Limb (tissue), 2 donors: ENCODE results near the gene DLGAP1.
"Not testable (repeated sequence)": the region's sequence is repeated elsewhere in the genome, so short reads cannot be mapped to it uniquely, and the experiment has no call there.

Experiments used
- DNase-seq, 2 donors: peaks; one replicate each; pipeline ENCODE4 v3.0.0-alpha.2; 2016; ENCODE audit errors: extremely low spot score in 2 of 2

The DLGAP1 gene

DNA sequence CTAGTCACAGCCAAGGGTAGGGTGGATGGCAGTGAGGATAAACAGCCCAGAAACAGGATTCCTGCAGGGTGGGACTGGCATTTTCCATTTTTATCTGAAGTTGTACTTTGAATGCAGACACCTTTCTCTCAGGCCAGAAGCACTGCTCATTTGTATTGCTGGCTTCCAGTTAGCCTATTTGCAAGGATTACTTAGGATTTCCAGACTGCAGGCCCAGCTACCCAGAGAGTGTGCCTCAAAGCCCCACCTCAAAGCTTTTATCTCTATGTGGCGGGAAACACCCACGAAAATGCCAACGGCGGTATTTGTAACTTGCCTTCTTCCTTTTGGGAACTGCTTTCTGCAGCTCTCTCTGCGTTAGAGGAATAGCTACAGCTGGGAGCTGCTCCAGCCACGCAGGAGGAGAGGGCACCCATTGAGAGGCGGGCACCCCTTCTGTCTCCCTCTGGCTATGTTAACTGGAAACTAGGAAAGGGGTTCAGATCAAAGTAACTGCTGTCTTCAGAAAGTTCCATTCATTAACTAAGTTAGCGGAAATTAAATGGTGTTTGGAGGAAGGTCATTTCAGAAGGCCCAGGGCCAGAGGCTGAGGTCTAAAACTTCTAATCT is 860.2 kb downstream of the DLGAP1 start:
- DNase-seq, result no peak

GRCh38 chr18:3593904-3594759 is 861.0 kb downstream of the DLGAP1 start:
- peak; percentile 92 to 95 for DNase-seq

GRCh38 chr18:3593381-3593903 is 861.7 kb downstream of the DLGAP1 start:
- DNase-seq, result no peak

DNA sequence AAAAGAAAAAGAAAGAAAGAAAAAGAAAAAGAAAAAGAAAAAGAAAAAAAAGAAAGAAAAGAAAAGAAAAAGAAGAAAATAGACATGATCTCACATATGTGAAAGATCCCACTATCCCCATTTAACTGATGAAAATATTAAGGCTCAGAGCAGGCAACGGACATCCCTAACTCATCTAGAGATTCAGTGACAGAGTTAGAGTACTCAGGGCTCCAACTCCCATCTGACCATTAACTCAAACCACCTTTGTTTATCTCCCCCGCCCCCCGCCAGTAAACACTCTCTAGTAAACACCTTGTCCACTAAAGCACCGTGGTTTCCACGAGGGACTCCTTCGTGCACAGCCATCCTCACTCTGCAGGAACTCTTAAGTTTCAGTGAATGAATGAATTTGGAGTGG is 862.2 kb downstream of the DLGAP1 start:
- no peak for DNase-seq

DNA sequence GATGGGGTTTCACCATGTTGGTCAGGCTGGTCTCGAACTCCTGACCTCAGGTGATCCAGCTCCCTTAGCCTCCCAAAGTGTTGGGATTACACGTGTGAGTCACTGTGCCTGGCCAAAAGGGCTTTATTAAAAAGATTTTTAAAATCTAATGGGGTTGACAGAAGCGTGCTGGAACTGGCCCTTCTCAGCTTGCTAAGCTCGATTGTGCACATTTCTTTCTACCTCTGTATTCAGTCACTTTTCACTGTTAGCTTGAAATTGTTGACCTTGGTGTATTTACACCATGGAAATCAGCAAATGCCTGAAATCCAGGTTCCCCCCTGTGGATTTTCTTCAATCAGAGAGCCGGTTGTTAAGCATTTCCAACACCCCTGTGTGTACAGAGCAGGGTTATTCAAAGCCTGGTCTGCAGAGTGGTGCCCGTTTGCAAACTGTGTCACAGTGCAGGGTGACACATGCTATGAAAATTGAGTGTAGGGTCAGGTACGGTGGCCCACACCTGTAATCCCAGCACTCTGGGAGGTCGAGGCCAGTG is 864.9 kb downstream of the DLGAP1 start:
- DNase-seq, result no peak

DNA sequence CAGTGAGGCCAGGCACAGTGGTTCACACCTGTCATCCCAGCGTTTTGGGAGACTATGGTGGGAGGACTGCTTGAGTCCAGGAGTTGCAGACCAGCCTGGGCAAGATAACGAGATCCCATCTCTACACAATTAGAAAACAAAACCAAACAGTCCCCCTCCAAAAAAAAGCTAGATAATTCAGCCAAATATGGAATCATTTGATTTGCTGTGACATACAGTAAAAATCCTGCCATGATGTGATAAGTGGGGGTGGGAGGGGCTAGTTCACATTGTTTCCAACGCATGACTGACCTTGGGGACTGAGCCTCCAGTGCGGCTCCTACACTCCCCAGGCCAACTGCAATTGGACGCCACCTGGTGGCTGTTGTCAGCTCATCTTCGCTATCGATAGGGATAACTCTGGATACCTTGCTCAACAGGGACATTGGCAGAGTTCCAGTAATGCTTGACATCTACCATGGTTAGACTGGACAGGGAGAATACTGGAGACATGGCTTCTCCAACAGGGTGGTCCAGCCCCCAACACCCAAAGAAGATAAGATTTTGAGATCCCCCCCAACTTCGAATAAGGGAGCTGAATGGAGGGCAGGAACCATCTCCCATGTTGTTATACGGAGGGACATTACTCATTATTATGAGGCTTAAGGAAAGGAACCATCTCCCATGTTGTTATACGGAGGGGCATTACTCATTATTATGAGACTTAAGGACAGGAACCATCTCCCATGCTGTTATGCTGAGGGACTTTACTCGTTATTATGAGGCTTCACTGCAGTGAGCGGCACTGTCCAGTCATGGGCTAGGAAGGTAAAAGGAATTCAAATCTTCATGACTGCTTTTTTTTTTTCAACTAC is 869.2 kb downstream of the DLGAP1 start:
- peak; percentile 48 to 71 for DNase-seq

DNA sequence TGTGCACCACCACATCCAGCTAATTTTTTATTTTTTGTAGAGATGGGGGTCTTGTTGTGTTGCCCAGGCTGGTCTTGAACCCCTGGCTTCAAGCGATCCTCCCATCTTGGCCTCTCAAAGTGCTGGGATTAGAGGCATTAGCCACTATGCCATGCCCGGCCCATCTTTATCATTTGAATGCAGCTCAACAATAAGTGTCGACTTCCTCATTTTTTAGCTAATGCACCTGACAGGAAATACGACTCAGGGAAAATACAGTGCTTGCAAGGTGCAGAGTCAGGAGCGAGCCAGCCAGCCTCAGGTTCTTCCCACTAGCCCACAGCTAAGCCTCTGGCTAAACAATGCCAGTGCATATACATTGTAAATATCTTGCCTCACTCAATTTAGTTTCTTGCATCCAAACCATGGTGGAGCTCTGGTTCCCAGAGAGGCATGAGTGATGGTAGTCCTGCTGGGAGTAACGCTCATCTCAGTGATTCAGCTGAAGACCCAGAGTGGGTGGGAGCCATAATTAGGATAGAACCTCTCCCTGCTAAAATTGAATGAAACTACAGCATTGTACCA is 870.1 kb downstream of the DLGAP1 start:
- no peak for DNase-seq

- no peak for DNase-seq
Measured at GRCh38 chr18:3584266-3584861, 870.7 kb downstream of the DLGAP1 start.

DNA sequence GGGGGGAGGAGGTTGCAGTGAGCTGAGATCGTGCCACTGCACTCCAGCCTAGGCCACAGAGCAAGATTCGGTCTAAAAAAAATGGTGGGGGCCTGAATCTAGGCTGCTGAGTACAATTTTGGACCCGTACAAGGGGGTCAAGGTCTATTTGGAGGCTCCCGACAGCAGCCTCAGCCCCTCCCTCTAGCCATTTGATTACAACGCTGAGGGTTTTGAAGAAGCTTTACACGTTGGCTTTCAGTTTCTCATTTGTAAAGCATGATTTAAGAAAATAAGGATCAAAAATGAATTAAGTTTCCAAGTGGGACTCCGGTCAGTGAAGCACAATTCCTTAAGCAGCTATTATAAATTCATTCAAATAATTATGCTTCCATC is 871.2 kb downstream of the DLGAP1 start:
- no peak for DNase-seq

- not testable (repeated sequence) for DNase-seq
Measured at GRCh38 chr18:3583106-3583872, 871.8 kb downstream of the DLGAP1 start.

GRCh38 chr18:3581890-3582289 is 873.2 kb downstream of the DLGAP1 start:
- no peak for DNase-seq

DNA sequence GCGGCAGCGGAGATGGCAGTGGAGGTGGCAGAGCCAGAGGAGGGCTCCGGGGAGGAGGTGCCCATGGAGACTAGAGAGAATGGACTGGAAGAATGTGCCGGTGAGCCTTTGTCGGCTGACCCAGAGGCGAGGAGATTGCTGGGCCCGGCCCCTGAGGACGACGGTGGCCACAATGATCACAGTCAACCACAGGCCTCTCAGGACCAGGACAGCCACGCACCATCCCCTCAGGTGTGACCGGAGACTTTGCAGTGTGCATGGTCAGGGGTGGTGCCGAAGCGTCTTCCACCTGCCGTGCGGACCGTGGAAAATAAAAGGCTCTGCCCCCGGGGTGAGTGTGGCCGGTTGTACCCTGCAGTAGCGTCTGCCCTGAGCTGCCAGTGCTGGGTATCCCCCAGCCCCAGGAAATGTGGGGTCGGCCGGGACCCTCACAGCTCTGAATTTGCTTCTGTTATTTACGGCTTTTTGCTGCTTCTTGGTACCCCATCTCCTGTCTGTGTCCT is 874.5 kb downstream of the DLGAP1 start:
- DNase-seq, result not testable (repeated sequence)

GRCh38 chr18:3579701-3580100 is 875.4 kb downstream of the DLGAP1 start:
- no peak for DNase-seq

- DNase-seq, result no peak
Measured at GRCh38 chr18:3578621-3579020, 876.5 kb downstream of the DLGAP1 start.

DNA sequence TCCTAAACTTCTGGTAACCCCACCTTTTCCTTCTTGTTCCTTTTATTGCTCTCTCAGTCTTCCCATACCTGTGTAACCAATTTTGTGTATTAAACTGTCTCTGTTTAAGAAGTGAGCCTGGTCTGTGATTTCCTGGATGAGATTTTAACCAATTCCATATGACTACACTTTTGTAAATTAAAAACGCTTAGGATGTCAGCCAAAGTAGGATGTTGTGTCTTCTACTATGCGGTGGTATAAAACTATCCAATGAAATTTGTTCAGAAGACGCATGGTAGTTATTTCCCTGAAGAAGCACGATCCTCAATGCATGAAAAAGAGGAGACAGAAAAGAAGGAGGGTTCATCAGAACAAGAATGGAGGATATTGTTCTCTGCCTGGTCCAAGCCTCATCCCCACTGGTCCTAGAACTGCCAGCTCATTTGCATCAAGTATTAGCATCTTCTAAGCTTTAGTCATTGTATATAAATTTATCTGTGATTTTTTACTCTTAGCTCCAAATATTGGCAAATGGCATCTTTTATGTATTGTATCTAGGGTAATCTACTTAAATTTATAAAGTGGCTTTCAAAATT is 877.7 kb downstream of the DLGAP1 start:
- no peak for DNase-seq

GRCh38 chr18:3572761-3573160 is 882.3 kb downstream of the DLGAP1 start:
- no peak for DNase-seq

- DNase-seq, result no peak
Measured at GRCh38 chr18:3566851-3567250, 888.3 kb downstream of the DLGAP1 start.

DNA sequence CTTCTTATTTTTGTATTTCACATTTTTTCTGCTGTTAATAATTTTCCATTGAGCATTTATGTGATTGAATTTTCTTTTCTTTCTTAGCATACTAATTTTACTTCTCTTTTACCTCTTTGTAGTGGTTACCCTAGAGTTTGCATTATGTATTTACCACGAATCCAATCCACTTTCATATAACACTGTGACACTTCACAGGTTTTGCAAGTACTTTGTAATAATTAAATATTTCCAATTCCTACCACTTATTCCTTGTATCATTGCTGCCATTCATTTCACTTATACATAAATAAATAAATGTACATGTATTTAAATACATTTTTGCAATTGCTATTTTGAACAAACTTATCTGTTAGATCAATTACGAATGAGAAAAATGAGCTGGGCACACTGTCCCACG is 894.4 kb downstream of the DLGAP1 start:
- DNase-seq, result no peak

GRCh38 chr18:3554811-3555427 is 900.2 kb downstream of the DLGAP1 start:
- no peak for DNase-seq
